OCI-LY1 (cell line): Measurements from ENCODE around the gene TUB.

Source experiments
- H2AFZ ChIP-seq: fragments of 200-600 bp; sonication (generic), shearing (Covaris generic); 2 replicates; pipeline ENCODE4 v1.6.0; 2014; ENCODE audit warnings: antibody characterized with exemption, mild to moderate bottlenecking, low read length
- H3F3A ChIP-seq: fragments of 200-600 bp; sonication (generic), shearing (Covaris generic); 2 replicates; pipeline ENCODE4 v1.6.0; 2014; ENCODE audit warnings: mild to moderate bottlenecking, antibody characterized with exemption, low read length, moderate library complexity; ENCODE audit not compliant: insufficient read depth
- H3K27ac ChIP-seq: fragments of 200-600 bp; sonication (generic); 2 replicates; pipeline ENCODE4 v1.5.1; 2014; ENCODE audit warnings: low read length, mixed run types, mild to moderate bottlenecking, low read depth; ENCODE audit not compliant: poor library complexity, severe bottlenecking
- H3K27me3 ChIP-seq: fragments of 200-600 bp; sonication (generic); 2 replicates; pipeline ENCODE4 v1.6.0; 2014; ENCODE audit warnings: antibody characterized with exemption, mild to moderate bottlenecking, low read length, moderate library complexity; ENCODE audit not compliant: insufficient read depth
- H3K36me3 ChIP-seq: fragments of 200-600 bp; sonication (generic); 2 replicates; pipeline ENCODE4 v1.6.1; 2014; ENCODE audit warnings: mild to moderate bottlenecking, antibody characterized with exemption, low read length, moderate library complexity, mixed read lengths; ENCODE audit not compliant: insufficient read depth
- H3K4me1 ChIP-seq: fragments of 200-600 bp; sonication (generic); 2 replicates; pipeline ENCODE4 v1.5.1; 2014; ENCODE audit warnings: mild to moderate bottlenecking, low read length, moderate library complexity; ENCODE audit not compliant: insufficient read depth, severe bottlenecking
- H3K4me2 ChIP-seq: fragments of 200-600 bp; sonication (generic), shearing (Covaris generic); 2 replicates; pipeline ENCODE4 v1.6.1; 2014; ENCODE audit warnings: low read length
- H3K4me3 ChIP-seq: fragments of 200-600 bp; sonication (generic); 2 replicates; pipeline ENCODE4 v1.5.1; 2014; ENCODE audit warnings: low read length, low read depth, mild to moderate bottlenecking, mixed read lengths; ENCODE audit not compliant: poor library complexity, severe bottlenecking
- H3K79me2 ChIP-seq: fragments of 200-600 bp; shearing (Covaris generic); 2 replicates; pipeline ENCODE4 v1.6.1; 2016; ENCODE audit warnings: mixed run types, low read length, mixed read lengths; ENCODE audit not compliant: insufficient read depth
- H3K9ac ChIP-seq: fragments of 200-600 bp; sonication (generic), shearing (Covaris generic); 2 replicates; pipeline ENCODE4 v1.6.1; 2014; ENCODE audit warnings: mild to moderate bottlenecking, low read length, mixed read lengths
- H3K9me2 ChIP-seq: fragments of 200-600 bp; sonication (generic), shearing (Covaris generic); 2 replicates; pipeline ENCODE4 v1.6.1; 2014; ENCODE audit warnings: low read depth, mild to moderate bottlenecking, low read length, mixed read lengths
- H3K9me3 ChIP-seq: fragments of 200-600 bp; shearing (Covaris generic); 2 replicates; pipeline ENCODE4 v1.6.1; 2014; ENCODE audit warnings: low read length, mixed read lengths
- H4K20me1 ChIP-seq: fragments of 200-600 bp; sonication (generic), shearing (Covaris generic); 2 replicates; pipeline ENCODE4 v1.6.0; 2016; ENCODE audit warnings: mild to moderate bottlenecking, low read length; ENCODE audit not compliant: insufficient read depth
- CTCF ChIP-seq: fragments of 200-600 bp; sonication (generic), shearing (Covaris generic); IDR thresholded peaks from 2 replicates; pipeline ENCODE4 v1.5.1; 2017; ENCODE audit warnings: mild to moderate bottlenecking, antibody characterized with exemption, low read length, moderate library complexity, mixed read lengths
- EZH2 ChIP-seq: fragments of 200-600 bp; sonication (generic), shearing (Covaris generic); IDR thresholded peaks from 2 replicates; pipeline ENCODE4 v1.8.0; 2017; ENCODE audit warnings: borderline replicate concordance, mixed run types, mild to moderate bottlenecking, antibody characterized with exemption, low read length, moderate library complexity, mixed read lengths

The TUB gene

DNA sequence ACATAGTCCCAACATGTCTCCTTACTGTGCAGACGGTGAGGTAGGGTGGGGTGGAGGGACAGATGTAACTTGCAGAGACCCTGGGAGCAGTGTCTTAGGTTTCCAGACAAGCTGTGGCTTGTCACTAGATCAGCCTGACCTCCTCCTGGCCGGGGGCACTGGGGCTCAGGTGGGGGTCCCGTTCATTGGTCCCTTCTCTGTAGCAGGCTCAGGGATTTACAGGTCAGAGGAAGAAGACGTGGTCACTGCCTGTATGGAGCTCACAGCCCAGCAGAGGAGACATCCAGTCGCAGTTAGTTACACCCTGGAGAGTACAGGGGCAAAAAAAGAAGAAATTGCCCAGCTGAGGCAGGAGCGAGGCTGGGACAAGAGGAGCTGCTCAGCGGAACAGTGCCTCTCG is 22.0 kb upstream of the TUB start:
- Histone ChIP-seq H2AFZ (no peak overlapping the region), H3K36me3 (no peaks in the 10 kb centered on the region), H3K9me2 (no peaks in the 10 kb centered on the region), H3K9me3 (no peaks in the 10 kb centered on the region), H4K20me1 (no peaks in the 10 kb centered on the region), H3F3A (no peaks in the 10 kb centered on the region), H3K79me2 (no peaks in the 10 kb centered on the region), H3K4me1 (no peaks in the 10 kb centered on the region), H3K4me2 (no peak overlapping the region), H3K4me3 (no peak overlapping the region), H3K27ac (no peak overlapping the region), H3K27me3 (no peaks in the 10 kb centered on the region), H3K9ac (no peak overlapping the region)
- TF ChIP-seq EZH2: no peak

GRCh38 chr11:8059571-8060011 is 21.4 kb upstream of the TUB start:
- H3K27me3 ChIP-seq: no peaks in the 10 kb centered on the region
- H4K20me1 ChIP-seq: no peaks in the 10 kb centered on the region
- no peaks in the 10 kb centered on the region for H3K9me2 ChIP-seq
- no peaks in the 10 kb centered on the region for H3K4me1 ChIP-seq
- TF ChIP-seq CTCF (no peak), EZH2 (no peak)
- no peaks in the 10 kb centered on the region for H3K36me3 ChIP-seq
- H3K9ac ChIP-seq: no peak overlapping the region
- no peaks in the 10 kb centered on the region for H3F3A ChIP-seq
- H3K79me2 ChIP-seq: no peaks in the 10 kb centered on the region
- H3K27ac ChIP-seq: no peak overlapping the region
- H3K4me2 ChIP-seq: no peak overlapping the region
- H2AFZ ChIP-seq: no peak overlapping the region
- H3K4me3 ChIP-seq: no peak overlapping the region
- no peaks in the 10 kb centered on the region for H3K9me3 ChIP-seq

DNA sequence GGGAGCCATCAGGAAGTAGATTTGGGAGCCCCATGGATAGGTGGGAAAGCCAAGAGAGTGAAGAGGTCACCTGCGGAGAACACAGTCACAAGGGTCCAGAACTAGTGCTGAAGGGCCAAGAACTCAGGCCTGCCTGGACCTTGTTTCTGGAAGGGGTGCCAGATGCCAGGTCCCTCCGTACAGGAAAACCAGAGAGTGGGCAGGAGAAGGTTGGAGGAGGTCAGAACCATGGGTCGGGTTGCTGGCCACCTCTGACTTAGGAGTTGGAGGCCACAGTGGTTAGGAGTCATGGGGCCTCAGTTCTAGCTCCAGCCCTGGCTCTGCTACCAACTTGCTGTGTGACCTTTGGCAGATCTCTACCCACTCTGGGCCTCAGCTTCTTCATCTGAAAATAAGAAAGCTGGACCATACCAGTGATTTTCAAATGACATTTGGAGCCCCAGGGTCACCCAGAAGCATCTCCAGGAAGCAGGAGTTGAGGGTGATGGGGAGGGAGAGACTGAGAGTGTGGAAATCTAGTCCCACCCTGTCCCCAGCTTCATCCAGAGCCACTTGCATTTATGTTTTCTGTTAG is 20.8 kb upstream of the TUB start:
- Histone ChIP-seq H3K27me3 (no peaks in the 10 kb centered on the region), H3K4me2 (no peak overlapping the region), H2AFZ (no peak overlapping the region), H3K79me2 (no peaks in the 10 kb centered on the region), H3K4me3 (no peak overlapping the region), H3K9me2 (no peaks in the 10 kb centered on the region), H3K27ac (no peak overlapping the region), H3F3A (no peaks in the 10 kb centered on the region), H3K4me1 (no peaks in the 10 kb centered on the region), H3K9me3 (no peaks in the 10 kb centered on the region), H4K20me1 (no peaks in the 10 kb centered on the region), H3K36me3 (no peaks in the 10 kb centered on the region), H3K9ac (no peak overlapping the region)
- TF ChIP-seq CTCF (no peak), EZH2 (no peak)

- H3K4me2 ChIP-seq: no peak overlapping the region
- no peak overlapping the region for H2AFZ ChIP-seq
- no peaks in the 10 kb centered on the region for H3F3A ChIP-seq
- no peaks in the 10 kb centered on the region for H3K9me2 ChIP-seq
- TF ChIP-seq EZH2 (no peak), CTCF (no peak)
- no peaks in the 10 kb centered on the region for H3K9me3 ChIP-seq
- H3K9ac ChIP-seq: no peak overlapping the region
- no peaks in the 10 kb centered on the region for H3K4me1 ChIP-seq
- no peaks in the 10 kb centered on the region for H3K27me3 ChIP-seq
- H3K79me2 ChIP-seq: no peaks in the 10 kb centered on the region
- H4K20me1 ChIP-seq: no peaks in the 10 kb centered on the region
- H3K36me3 ChIP-seq: no peaks in the 10 kb centered on the region
- H3K4me3 ChIP-seq: no peak overlapping the region
- no peak overlapping the region for H3K27ac ChIP-seq
Measured at GRCh38 chr11:8060801-8061554, 20.0 kb upstream of the TUB start.
